Measurements from ENCODE around the gene PDE4D.

Gene PDE4D

DNA sequence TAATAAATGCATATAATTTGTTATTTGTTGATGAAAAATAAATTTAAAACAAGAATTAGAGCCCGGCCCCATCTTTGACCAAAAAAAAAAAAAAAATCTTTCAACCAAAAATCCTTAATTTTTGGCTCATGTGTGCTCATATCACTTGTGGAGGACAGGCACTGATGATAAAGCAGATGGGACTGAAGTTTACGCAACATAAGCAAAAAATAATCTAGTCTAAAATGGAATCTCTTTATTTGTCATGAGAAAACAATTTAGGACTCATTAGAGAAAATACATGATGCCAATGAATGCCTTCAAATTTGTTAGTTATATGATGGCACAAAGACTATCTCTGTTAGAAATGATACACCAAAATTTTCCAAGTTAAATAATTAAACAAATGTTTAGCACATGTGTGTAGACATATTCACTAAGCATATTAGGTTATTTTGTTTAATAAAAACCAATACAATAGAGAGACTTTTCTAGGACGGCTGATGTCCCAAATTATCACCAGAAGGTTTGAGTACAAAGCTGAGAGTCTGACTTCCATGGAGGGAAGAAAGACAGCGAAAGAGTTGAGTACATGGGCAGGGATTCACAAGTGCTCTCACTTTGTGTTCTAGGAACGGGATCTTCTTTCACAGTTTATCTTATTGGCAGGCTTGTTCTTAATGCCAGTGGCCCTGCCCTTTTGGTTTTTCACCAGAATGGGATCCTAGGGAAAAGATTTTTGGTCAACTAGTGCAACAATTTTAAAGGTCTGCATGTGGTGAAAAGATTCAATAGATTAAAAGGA lies 689.2 kb downstream of the PDE4D start:
- Histone ChIP-seq H2AFZ (ENCODE audit: low read length, unreplicated experiment) (no peak overlapping the region), H3K4me3 (ENCODE audit: low read depth, low read length) (no peak overlapping the region), H3K79me2 (ENCODE audit: control insufficient read depth, insufficient read depth, low read length, unreplicated experiment) (no peaks in the 10 kb centered on the region), H3K4me1 (ENCODE audit: control insufficient read depth, insufficient read depth, low read length, unreplicated experiment) (peaks cover 19% of the 10 kb centered on the region), H3K36me3 (ENCODE audit: insufficient read depth, low read length) (no peaks in the 10 kb centered on the region), H3K27ac (ENCODE audit: low read depth, low read length) (no peak overlapping the region), H3K27me3 (ENCODE audit: insufficient read depth, low read length) (no peaks in the 10 kb centered on the region)

DNA sequence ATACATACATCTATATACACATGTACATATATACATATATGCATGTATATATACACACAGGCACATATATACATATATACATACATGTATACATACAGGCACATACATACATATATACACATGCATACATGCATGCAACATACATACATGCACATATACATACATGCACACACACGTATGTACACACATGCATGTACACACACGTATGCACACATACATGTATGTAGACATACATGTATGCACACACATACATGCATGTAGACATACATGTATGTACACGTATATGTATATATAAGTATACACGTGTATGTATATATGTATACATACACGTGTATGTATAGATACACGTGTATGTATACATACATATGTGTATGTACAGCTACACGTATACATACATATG lies 693.7 kb downstream of the PDE4D start:
- Histone ChIP-seq H3K79me2 (ENCODE audit: control insufficient read depth, insufficient read depth, low read length, unreplicated experiment) (no peaks in the 10 kb centered on the region), H2AFZ (ENCODE audit: low read length, unreplicated experiment) (no peak overlapping the region), H3K27me3 (ENCODE audit: insufficient read depth, low read length) (no peaks in the 10 kb centered on the region), H3K4me1 (ENCODE audit: control insufficient read depth, insufficient read depth, low read length, unreplicated experiment) (no peaks in the 10 kb centered on the region), H3K4me3 (ENCODE audit: low read depth, low read length) (no peak overlapping the region), H3K36me3 (ENCODE audit: insufficient read depth, low read length) (no peaks in the 10 kb centered on the region), H3K27ac (ENCODE audit: low read depth, low read length) (no peak overlapping the region)

GRCh38 chr5:59198832-59199231 lies 694.7 kb downstream of the PDE4D start:
- Histone ChIP-seq H2AFZ (ENCODE audit: low read length, unreplicated experiment) (no peak overlapping the region), H3K27ac (ENCODE audit: low read depth, low read length) (no peak overlapping the region)

GRCh38 chr5:59198365-59198764 lies 695.2 kb downstream of the PDE4D start:
- Histone ChIP-seq H3K4me3 (ENCODE audit: low read depth, low read length) (no peak overlapping the region), H3K36me3 (ENCODE audit: insufficient read depth, low read length) (no peaks in the 10 kb centered on the region), H3K27ac (ENCODE audit: low read depth, low read length) (no peak overlapping the region), H3K27me3 (ENCODE audit: insufficient read depth, low read length) (no peaks in the 10 kb centered on the region), H3K79me2 (ENCODE audit: control insufficient read depth, insufficient read depth, low read length, unreplicated experiment) (no peaks in the 10 kb centered on the region), H2AFZ (ENCODE audit: low read length, unreplicated experiment) (no peak overlapping the region), H3K4me1 (ENCODE audit: control insufficient read depth, insufficient read depth, low read length, unreplicated experiment) (peaks cover 10% of the 10 kb centered on the region)

More at GRCh38 chr5:59198832-59199231, 694.7 kb downstream of the PDE4D start:
- peaks cover 6% of the 10 kb centered on the region for H3K4me1 ChIP-seq (ENCODE audit: control insufficient read depth, insufficient read depth, low read length, unreplicated experiment)
- H3K27me3 ChIP-seq (ENCODE audit: insufficient read depth, low read length), result no peaks in the 10 kb centered on the region
- no peaks in the 10 kb centered on the region for H3K79me2 ChIP-seq (ENCODE audit: control insufficient read depth, insufficient read depth, low read length, unreplicated experiment)
- H3K4me3 ChIP-seq (ENCODE audit: low read depth, low read length), result no peak overlapping the region
- H3K36me3 ChIP-seq (ENCODE audit: insufficient read depth, low read length), result no peaks in the 10 kb centered on the region

DNA sequence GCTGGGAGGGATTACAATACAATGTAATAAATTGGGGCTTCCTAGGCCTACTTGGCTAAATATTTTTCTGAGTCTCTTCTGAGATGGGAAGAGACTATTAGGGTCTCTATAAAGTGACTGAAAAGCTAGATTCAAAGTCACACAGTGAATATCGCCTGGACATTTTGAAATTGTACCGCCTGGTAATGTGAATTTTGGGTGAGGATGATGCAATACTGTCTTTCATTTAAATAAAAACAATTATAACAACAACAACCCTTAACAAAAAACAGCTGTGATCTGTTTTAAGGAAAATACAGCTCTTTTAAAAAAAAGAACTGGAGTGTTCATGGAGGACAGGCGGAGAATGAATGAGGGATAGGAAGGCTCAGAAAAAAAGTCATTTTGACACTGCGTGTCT lies 695.6 kb downstream of the PDE4D start:
- Histone ChIP-seq H2AFZ (ENCODE audit: low read length, unreplicated experiment) (no peak overlapping the region), H3K4me3 (ENCODE audit: low read depth, low read length) (no peak overlapping the region), H3K27ac (ENCODE audit: low read depth, low read length) (no peak overlapping the region), H3K4me1 (ENCODE audit: control insufficient read depth, insufficient read depth, low read length, unreplicated experiment) (peaks cover 11% of the 10 kb centered on the region), H3K79me2 (ENCODE audit: control insufficient read depth, insufficient read depth, low read length, unreplicated experiment) (no peaks in the 10 kb centered on the region), H3K27me3 (ENCODE audit: insufficient read depth, low read length) (no peaks in the 10 kb centered on the region), H3K36me3 (ENCODE audit: insufficient read depth, low read length) (no peaks in the 10 kb centered on the region)

GRCh38 chr5:59193616-59194319 lies 699.8 kb downstream of the PDE4D start:
- Histone ChIP-seq H3K36me3 (ENCODE audit: insufficient read depth, low read length) (no peaks in the 10 kb centered on the region), H3K79me2 (ENCODE audit: control insufficient read depth, insufficient read depth, low read length, unreplicated experiment) (no peaks in the 10 kb centered on the region), H3K27ac (ENCODE audit: low read depth, low read length) (peak overlapping the region; percentile 95)

GRCh38 chr5:59190746-59191145 lies 702.8 kb downstream of the PDE4D start:
- no peak overlapping the region for H3K4me3 ChIP-seq (ENCODE audit: low read depth, low read length)
- H3K4me1 ChIP-seq (ENCODE audit: control insufficient read depth, insufficient read depth, low read length, unreplicated experiment), result peaks cover 15% of the 10 kb centered on the region
- H3K36me3 ChIP-seq (ENCODE audit: insufficient read depth, low read length), result no peaks in the 10 kb centered on the region
- no peak overlapping the region for H3K27ac ChIP-seq (ENCODE audit: low read depth, low read length)
- H3K27me3 ChIP-seq (ENCODE audit: insufficient read depth, low read length), result no peaks in the 10 kb centered on the region
- H3K79me2 ChIP-seq (ENCODE audit: control insufficient read depth, insufficient read depth, low read length, unreplicated experiment), result no peaks in the 10 kb centered on the region
- H2AFZ ChIP-seq (ENCODE audit: low read length, unreplicated experiment), result no peak overlapping the region

More at GRCh38 chr5:59193616-59194319, 699.8 kb downstream of the PDE4D start:
- H3K27me3 ChIP-seq (ENCODE audit: insufficient read depth, low read length), result no peaks in the 10 kb centered on the region
- no peak overlapping the region for H2AFZ ChIP-seq (ENCODE audit: low read length, unreplicated experiment)
- peaks cover 11% of the 10 kb centered on the region for H3K4me1 ChIP-seq (ENCODE audit: control insufficient read depth, insufficient read depth, low read length, unreplicated experiment)
- H3K4me3 ChIP-seq (ENCODE audit: low read depth, low read length), result no peak overlapping the region

DNA sequence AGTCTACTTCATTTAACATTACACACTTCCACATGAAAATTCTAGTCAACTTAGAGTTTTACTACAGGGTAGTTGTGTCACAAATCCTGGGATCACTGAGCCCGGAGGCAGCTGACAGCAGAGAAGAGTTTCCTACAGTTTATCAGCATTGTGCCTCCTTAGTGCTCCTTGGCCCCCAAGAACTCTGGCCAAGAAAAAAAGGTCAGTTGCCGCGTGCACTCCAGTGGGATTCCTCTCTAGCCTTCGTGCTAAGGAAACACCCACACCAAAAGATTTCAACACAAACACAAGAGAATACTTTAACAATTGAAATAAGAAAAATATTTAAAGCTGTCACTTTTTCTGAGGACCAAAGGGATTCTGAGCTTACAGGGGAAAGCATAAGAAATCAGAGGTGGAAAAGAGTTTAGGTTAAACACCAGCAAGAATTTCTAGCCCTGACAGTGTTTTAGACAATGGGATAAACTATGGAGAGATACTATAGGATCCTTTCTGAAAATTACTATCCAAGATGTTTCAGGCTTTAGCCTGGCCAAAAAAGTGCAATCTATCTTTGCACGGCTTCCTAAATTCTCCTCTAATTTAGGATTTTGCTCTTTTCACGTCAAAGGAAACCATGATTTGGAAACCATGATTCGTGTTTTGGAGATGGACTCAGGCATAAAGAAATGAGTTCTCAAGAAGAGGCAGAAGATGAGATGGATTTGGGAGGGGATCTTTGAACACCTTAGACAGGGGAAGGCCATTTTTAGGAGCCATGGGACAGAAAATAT lies 703.9 kb downstream of the PDE4D start:
- Histone ChIP-seq H3K79me2 (ENCODE audit: control insufficient read depth, insufficient read depth, low read length, unreplicated experiment) (no peaks in the 10 kb centered on the region), H2AFZ (ENCODE audit: low read length, unreplicated experiment) (no peak overlapping the region), H3K27ac (ENCODE audit: low read depth, low read length) (no peak overlapping the region)

GRCh38 chr5:59188419-59189225 lies 704.9 kb downstream of the PDE4D start:
- Histone ChIP-seq H2AFZ (ENCODE audit: low read length, unreplicated experiment) (peak overlapping the region; percentile 81), H3K4me1 (ENCODE audit: control insufficient read depth, insufficient read depth, low read length, unreplicated experiment) (peaks cover 8% of the 10 kb centered on the region), H3K27me3 (ENCODE audit: insufficient read depth, low read length) (no peaks in the 10 kb centered on the region), H3K79me2 (ENCODE audit: control insufficient read depth, insufficient read depth, low read length, unreplicated experiment) (no peaks in the 10 kb centered on the region), H3K36me3 (ENCODE audit: insufficient read depth, low read length) (no peaks in the 10 kb centered on the region), H3K27ac (ENCODE audit: low read depth, low read length) (peak overlapping the region; percentile 44; the same call in 1 of the 2 replicates), H3K4me3 (ENCODE audit: low read depth, low read length) (peak overlapping the region; percentile 71)

More for the DNA sequence above, 703.9 kb downstream of the PDE4D start:
- no peaks in the 10 kb centered on the region for H3K27me3 ChIP-seq (ENCODE audit: insufficient read depth, low read length)
- H3K4me1 ChIP-seq (ENCODE audit: control insufficient read depth, insufficient read depth, low read length, unreplicated experiment), result peaks cover 15% of the 10 kb centered on the region
- H3K36me3 ChIP-seq (ENCODE audit: insufficient read depth, low read length), result no peaks in the 10 kb centered on the region
- no peak overlapping the region for H3K4me3 ChIP-seq (ENCODE audit: low read depth, low read length)

DNA sequence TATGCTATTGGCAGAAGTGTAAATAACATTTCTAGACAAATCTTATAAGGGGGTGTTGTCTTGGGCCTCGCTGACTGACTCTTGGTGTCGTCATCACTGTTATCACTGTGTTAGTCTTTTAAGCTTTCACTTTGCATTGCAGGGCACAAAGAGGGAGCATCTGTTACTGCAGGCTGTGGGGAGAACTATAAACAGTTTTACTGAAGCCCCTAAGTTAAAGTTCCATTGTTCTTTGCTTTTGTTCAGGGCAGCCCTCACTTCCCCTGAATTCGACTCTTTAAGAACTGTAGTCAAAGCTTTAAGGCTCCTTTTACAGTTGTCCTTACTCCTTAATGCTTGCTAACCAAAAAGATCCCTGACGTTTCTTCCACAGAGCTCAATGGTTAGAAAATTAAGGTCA lies 705.7 kb downstream of the PDE4D start:
- Histone ChIP-seq H2AFZ (ENCODE audit: low read length, unreplicated experiment) (peak overlapping the region; percentile 81), H3K27ac (ENCODE audit: low read depth, low read length) (peak overlapping the region; percentile 44; the same call in 1 of the 2 replicates), H3K4me1 (ENCODE audit: control insufficient read depth, insufficient read depth, low read length, unreplicated experiment) (peaks cover 4% of the 10 kb centered on the region), H3K27me3 (ENCODE audit: insufficient read depth, low read length) (no peaks in the 10 kb centered on the region), H3K4me3 (ENCODE audit: low read depth, low read length) (peak overlapping the region; percentile 71), H3K79me2 (ENCODE audit: control insufficient read depth, insufficient read depth, low read length, unreplicated experiment) (no peaks in the 10 kb centered on the region), H3K36me3 (ENCODE audit: insufficient read depth, low read length) (no peaks in the 10 kb centered on the region)
